Measurements from ENCODE around the gene FBXL15. TPM values are rescaled to one million over a fixed set of nuclear protein-coding genes. Genes with fewer than 3 reads are reported as not detected.
A peak's percentile ranks its signal among the peaks of the same experiment; 100 is the strongest.

Gene FBXL15
- total RNA-seq, 4 donors from 2014 or later = 36.9 to 57.8 (median 44.8) TPM

DNA sequence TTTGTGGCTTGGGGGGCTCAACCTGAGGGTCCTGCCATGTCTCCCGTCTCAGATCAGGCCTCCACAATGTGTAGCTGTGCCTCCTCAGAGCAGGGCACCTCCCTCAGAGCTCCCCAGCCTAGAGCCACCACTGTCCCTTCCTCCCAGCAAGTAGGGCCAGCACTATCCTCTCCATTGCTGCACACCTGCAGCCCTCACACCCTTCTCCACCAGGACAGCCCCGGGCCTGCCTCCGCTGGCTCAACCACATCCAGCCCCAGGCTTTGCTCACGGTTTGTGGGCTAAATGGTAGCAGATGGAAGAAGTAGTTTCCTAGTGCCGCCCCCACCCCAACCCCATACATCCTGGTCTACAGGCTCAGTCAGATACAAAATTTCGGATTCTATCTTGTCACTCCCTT lies 15.0 kb upstream of the FBXL15 start:
- Histone ChIP-seq H3K27ac (peak overlapping the region in 1 of 4 donors; percentile 86), H3K4me3 (no peak overlapping the region), H3K9me3 (no peaks in the 10 kb centered on the region), H3K36me3 (peaks cover 0 to 19% (median 0%) of the 10 kb centered on the region in 3 donors), H3K27me3 (peaks cover 0 to 9% of the 10 kb centered on the region in 2 donors), H3K4me1 (peaks cover 0 to 24% (median 9%) of the 10 kb centered on the region in 4 donors)
- DNase-seq = no peak
- TF ChIP-seq POLR2A (IDR thresholded peaks at IDR 0.05) = no peak
- TF ChIP-seq, protein P1, sequence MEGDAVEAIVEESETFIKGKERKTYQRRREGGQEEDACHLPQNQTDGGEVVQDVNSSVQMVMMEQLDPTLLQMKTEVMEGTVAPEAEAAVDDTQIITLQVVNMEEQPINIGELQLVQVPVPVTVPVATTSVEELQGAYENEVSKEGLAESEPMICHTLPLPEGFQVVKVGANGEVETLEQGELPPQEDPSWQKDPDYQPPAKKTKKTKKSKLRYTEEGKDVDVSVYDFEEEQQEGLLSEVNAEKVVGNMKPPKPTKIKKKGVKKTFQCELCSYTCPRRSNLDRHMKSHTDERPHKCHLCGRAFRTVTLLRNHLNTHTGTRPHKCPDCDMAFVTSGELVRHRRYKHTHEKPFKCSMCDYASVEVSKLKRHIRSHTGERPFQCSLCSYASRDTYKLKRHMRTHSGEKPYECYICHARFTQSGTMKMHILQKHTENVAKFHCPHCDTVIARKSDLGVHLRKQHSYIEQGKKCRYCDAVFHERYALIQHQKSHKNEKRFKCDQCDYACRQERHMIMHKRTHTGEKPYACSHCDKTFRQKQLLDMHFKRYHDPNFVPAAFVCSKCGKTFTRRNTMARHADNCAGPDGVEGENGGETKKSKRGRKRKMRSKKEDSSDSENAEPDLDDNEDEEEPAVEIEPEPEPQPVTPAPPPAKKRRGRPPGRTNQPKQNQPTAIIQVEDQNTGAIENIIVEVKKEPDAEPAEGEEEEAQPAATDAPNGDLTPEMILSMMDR (IDR thresholded peaks at IDR 0.05) = no peak

DNA sequence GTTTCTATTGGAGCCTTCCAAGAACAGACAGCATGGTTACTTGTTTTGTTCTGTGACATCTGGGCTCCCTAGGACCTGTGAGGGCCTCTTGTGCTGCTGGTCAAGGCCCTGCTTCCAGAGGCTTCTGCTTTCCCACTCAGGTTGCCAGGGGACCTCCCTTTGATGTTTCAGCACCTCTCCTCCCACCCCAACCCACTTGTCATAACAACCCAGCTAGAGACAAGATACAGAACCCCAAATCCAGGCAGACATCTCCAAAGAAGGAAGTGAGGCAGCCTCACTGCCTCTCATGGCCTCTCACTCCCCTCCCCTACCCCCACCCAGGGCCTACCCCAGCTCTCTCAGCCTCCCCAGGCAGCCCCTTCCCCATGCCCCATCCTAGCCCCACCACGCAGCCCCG lies 13.8 kb upstream of the FBXL15 start:
- Histone ChIP-seq H3K4me3 (no peak overlapping the region), H3K27me3 (peaks cover 0 to 9% of the 10 kb centered on the region in 2 donors), H3K9me3 (no peaks in the 10 kb centered on the region), H3K27ac (peak overlapping the region in 1 of 4 donors; percentile 86), H3K36me3 (peaks cover 0 to 8% (median 0%) of the 10 kb centered on the region in 3 donors), H3K4me1 (peaks cover 0 to 28% (median 11%) of the 10 kb centered on the region in 4 donors)
- TF ChIP-seq, protein P1 (IDR thresholded peaks at IDR 0.05) = no peak
- TF ChIP-seq POLR2A (IDR thresholded peaks at IDR 0.05) = no peak
- no peak for DNase-seq

DNA sequence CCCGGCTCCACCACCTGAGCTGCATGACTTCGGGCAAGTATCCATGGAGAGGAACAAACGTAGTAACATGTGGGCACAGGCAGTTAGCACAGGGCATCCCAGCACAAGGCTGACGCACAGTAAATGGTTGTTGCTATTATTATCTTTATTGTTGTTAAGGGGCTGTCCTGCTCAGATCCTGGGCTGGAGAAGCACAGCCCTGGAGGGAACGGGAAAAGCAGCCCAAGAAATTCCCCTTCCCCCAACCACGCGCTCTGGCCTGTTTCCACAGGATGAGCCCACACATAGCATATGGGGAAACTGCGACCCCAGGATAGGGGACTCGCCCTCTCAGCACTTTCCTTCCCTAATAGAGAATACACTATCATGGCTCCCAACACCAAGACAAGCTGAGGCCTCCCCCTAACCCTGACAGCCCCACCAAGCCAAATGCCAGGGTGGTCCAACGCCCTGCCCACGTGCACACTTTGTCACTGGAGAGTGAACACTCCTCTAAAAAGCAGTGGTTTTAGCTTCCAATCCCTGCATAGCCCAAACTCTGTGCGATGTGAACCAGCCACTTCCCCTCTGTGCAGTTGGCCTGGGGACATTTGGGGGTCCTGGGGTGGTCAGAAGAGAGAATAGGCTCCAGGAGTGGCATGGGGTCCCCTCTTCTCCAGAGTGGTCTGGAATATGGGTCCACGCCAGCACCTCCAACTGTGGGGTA lies 13.1 kb upstream of the FBXL15 start:
- TF ChIP-seq, protein P1 (IDR thresholded peaks at IDR 0.05) = no peak
- TF ChIP-seq POLR2A (IDR thresholded peaks at IDR 0.05) = no peak
- no peak overlapping the region for H3K4me3 ChIP-seq
- DNase-seq = no peak
- no peaks in the 10 kb centered on the region for H3K9me3 ChIP-seq
- H3K27ac ChIP-seq = peak overlapping the region in 1 of 4 donors; percentile 86
- peaks cover 0 to 9% of the 10 kb centered on the region in 2 donors for H3K27me3 ChIP-seq
- H3K36me3 ChIP-seq = no peaks in the 10 kb centered on the region
- H3K4me1 ChIP-seq = peaks cover 0 to 28% (median 11%) of the 10 kb centered on the region in 4 donors

DNA sequence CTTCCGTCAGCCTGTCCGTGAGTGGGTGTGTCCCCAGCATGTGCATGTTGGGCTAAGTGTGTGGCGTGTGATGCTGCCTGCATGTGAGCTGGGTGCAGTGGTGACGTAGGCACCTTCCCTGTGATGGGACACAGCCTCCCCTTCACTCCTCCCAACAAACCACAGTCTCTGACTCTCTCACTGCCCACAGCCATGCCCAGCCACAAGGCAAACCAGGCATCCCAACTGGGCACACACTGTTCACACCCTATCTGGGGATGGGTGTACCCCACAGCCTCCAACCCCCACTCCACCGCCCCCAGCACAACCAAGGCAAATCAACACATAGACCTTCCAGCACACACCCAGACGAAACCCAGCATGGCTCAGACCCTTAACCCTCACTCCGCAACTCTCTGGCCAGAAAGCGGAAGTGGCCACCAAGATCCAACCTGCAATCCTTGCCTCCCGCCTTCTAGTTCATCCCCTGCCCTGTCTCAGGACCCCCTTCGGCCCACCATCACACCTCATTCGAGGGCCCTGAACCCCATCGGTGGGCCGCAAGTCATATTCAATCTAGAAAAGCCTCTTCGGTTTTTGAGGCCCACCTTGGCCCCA lies 12.4 kb upstream of the FBXL15 start:
- Histone ChIP-seq H3K27ac (peak overlapping the region in 3 of 4 donors; percentile 31 to 86 (median 35)), H3K9me3 (no peaks in the 10 kb centered on the region), H3K4me1 (peaks cover 0 to 28% (median 11%) of the 10 kb centered on the region in 4 donors), H3K36me3 (no peaks in the 10 kb centered on the region), H3K4me3 (peak overlapping the region; percentile 28 to 56 (median 50)), H3K27me3 (peaks cover 0 to 9% of the 10 kb centered on the region in 2 donors)
- no peak for TF ChIP-seq POLR2A (IDR thresholded peaks at IDR 0.05)
- TF ChIP-seq, protein P1 (IDR thresholded peaks at IDR 0.05) = no peak
- peak in 1 of 3 donors; percentile 41 for DNase-seq

DNA sequence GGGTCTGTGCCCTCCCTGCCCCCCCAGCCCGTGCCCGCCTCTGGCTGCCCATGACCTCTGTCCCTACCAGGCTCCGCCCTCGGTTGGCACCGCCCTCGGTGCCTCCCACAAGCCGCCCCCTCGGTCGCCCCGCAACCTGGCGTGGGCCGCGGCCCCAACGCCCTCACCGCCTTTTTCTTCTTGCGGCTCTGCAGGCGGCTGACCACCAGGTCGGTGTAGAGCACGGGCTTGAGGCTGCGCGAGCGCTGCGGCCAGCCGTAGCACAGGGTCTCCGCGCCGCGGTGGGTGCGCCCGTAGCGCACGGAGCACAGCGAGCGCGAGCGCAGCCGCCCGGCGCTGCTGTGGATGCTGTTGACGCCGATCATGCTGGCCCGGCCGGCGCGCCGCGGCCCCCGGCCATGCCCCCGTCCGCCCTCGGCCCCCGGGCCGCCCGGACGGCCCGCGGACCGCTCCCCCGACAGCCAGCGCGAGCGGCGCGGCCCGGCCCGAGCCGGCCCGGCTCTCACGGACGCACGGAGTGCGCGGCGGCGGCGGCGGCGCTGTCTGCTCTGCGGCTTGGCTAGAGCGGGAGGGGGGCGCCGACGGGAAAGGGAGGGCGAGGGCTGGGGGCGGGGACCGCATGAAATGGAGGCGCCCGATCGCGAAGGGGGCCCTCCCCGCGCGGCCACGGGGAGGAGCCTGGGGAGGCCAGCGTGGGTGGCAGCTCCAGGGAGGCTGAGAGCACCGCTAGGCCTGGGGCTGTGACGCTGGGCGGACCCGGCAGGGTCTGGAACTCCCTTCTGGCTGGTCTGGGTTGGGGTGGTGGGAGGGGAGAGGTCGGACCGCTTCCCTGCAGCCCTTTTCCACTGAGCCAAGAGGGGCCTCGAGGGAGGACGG lies 11.7 kb upstream of the FBXL15 start:
- no peaks in the 10 kb centered on the region for H3K9me3 ChIP-seq
- peaks cover 0 to 28% (median 11%) of the 10 kb centered on the region in 4 donors for H3K4me1 ChIP-seq
- DNase-seq = peak; percentile 35 to 70 (median 50)
- peak overlapping the region in 3 of 4 donors; percentile 31 to 86 (median 35) for H3K27ac ChIP-seq
- TF ChIP-seq, protein P1 (IDR thresholded peaks at IDR 0.05) = no peak
- TF ChIP-seq POLR2A (IDR thresholded peaks at IDR 0.05) = no peak
- H3K27me3 ChIP-seq = peaks cover 0 to 9% of the 10 kb centered on the region in 2 donors
- no peaks in the 10 kb centered on the region for H3K36me3 ChIP-seq
- H3K4me3 ChIP-seq = peak overlapping the region; percentile 28 to 56 (median 50)

Data from Peyer's patch (tissue), 4 donors.